Keratinocyte (primary cell): ENCODE data around the gene BCO1. TPM values are rescaled to one million over a fixed set of nuclear protein-coding genes. Genes with fewer than 3 reads are reported as not detected.

Experiments used
- DNase-seq: peaks from one replicate; pipeline ENCODE4 v3.0.0-alpha.2; 2011; ENCODE audit warnings: low read depth, missing footprints, low spot score
- FAIRE-seq: peaks from 2 replicates; lab custom pipeline; 2011; peaks lifted over from hg19 to GRCh38; lab: Jason Lieb, UNC
- H2AFZ ChIP-seq: 2 replicates; pipeline ENCODE4 v1.6.0; 2012; ENCODE audit warnings: low read length, control low read depth, inconsistent platforms; ENCODE audit not compliant: control insufficient read depth
- H3K27ac ChIP-seq: 2 replicates; pipeline ENCODE4 v1.5.1; 2011; ENCODE audit warnings: low read length; ENCODE audit not compliant: control insufficient read depth, insufficient read depth
- H3K27me3 ChIP-seq: 3 replicates; pipeline ENCODE4 v1.6.0; 2011; ENCODE audit warnings: low read length; ENCODE audit not compliant: control insufficient read depth, insufficient read depth; ENCODE audit errors: extremely low read depth
- H3K36me3 ChIP-seq, 2 experiments: 2 replicates in 1 of 2; 3 replicates in 1 of 2; pipeline ENCODE4 v1.5.1; 2011; ENCODE audit warnings: low read length in 2 of 2, mild to moderate bottlenecking in 1 of 2; ENCODE audit not compliant: control insufficient read depth in 2 of 2, insufficient read depth in 2 of 2; ENCODE audit errors: extremely low read depth in 1 of 2
- H3K4me1 ChIP-seq: 3 replicates; pipeline ENCODE4 v1.5.1; 2011; ENCODE audit warnings: low read length; ENCODE audit not compliant: control insufficient read depth, insufficient read depth; ENCODE audit errors: extremely low read depth
- H3K4me2 ChIP-seq: 3 replicates; pipeline ENCODE4 v1.6.0; 2011; ENCODE audit warnings: low read depth, low read length; ENCODE audit not compliant: control insufficient read depth, insufficient read depth; ENCODE audit errors: extremely low read depth
- H3K4me3 ChIP-seq, 3 experiments: fragments of 200-600 bp in 1 of 3; sonication (generic) in 1 of 3; 2 replicates in 2 of 3; 3 replicates in 1 of 3; pipeline ENCODE4 v1.5.1; 2011 to 2016; ENCODE audit warnings: low read length in 3 of 3, mild to moderate bottlenecking in 3 of 3, control low read depth in 2 of 3, inconsistent platforms in 1 of 3, low read depth in 1 of 3, mixed read lengths in 1 of 3, mixed run types in 1 of 3, moderate library complexity in 1 of 3; ENCODE audit not compliant: control insufficient read depth in 2 of 3, insufficient read depth in 2 of 3; ENCODE audit errors: extremely low read depth in 1 of 3
- H3K79me2 ChIP-seq: 2 replicates; pipeline ENCODE4 v1.6.0; 2012; ENCODE audit warnings: low read length; ENCODE audit not compliant: control insufficient read depth, insufficient read depth
- H3K9ac ChIP-seq: 3 replicates; pipeline ENCODE4 v1.6.0; 2011; ENCODE audit warnings: low read length; ENCODE audit not compliant: control insufficient read depth, insufficient read depth; ENCODE audit errors: extremely low read depth
- H3K9me1 ChIP-seq: 3 replicates; pipeline ENCODE4 v1.6.0; 2011; ENCODE audit warnings: low read length; ENCODE audit not compliant: control insufficient read depth, insufficient read depth; ENCODE audit errors: extremely low read depth
- H3K9me3 ChIP-seq: 2 replicates; pipeline ENCODE4 v1.5.1; 2012; ENCODE audit warnings: low read depth, low read length; ENCODE audit not compliant: control insufficient read depth
- H4K20me1 ChIP-seq: 3 replicates; pipeline ENCODE4 v1.6.0; 2011; ENCODE audit warnings: low read length; ENCODE audit not compliant: control insufficient read depth, insufficient read depth; ENCODE audit errors: extremely low read depth
- CTCF ChIP-seq, 3 experiments: IDR thresholded peaks in 1 of 3; conservative IDR thresholded peaks in 1 of 3; optimal IDR thresholded peaks in 1 of 3; 2 replicates in 2 of 3; 3 replicates in 1 of 3; pipeline versions ENCODE3 to v1.5.1; 2011; ENCODE audit warnings: low read length in 3 of 3, mild to moderate bottlenecking in 3 of 3, moderate library complexity in 2 of 3, control low read depth in 1 of 3, inconsistent platforms in 1 of 3; ENCODE audit not compliant: insufficient read depth in 2 of 3; ENCODE audit errors: extremely low read depth in 1 of 3
- EZH2 ChIP-seq: IDR thresholded peaks from one replicate; pipeline ENCODE4 v1.6.1; 2012; ENCODE audit warnings: inconsistent platforms, mild to moderate bottlenecking, low read length, moderate library complexity
- dilution Hi-C: fragments of 300-500 bp; cut with MboI; formaldehyde crosslinking; loops from one replicate; pipeline ENCODE4 v1.7.0; 2020; ENCODE audit warnings: low sequenced_read_pairs; ENCODE audit not compliant: extremely low pct_ligation_motif_present
- polyA plus RNA-seq, 5 experiments: library from polyadenylated mRNA; depleted of rRNA in 3 of 5; stranded (reverse) in 3 of 5; stranded (forward) in 1 of 5; unstranded in 1 of 5; fragments of >200 nt; gene quantifications; 1 replicate in 1 of 5; 2 replicates in 3 of 5; 3 replicates in 1 of 5; pipeline versions ENCODE4 v1.2.1 to v1.2.3, GENCODE V29; 2011 to 2012; ENCODE audit warnings: missing spikeins in 2 of 5, low read depth in 1 of 5, low replicate concordance in 1 of 5

BCO1 gene
- polyA plus RNA-seq, 1 donor (not counting 4 experiments of a cell fraction or from before 2014, with no cell fraction given), result 0.07 TPM

- FAIRE-seq (no peak), DNase-seq (peak; percentile 66)
- dilution Hi-C loops, result no loop called here
- Histone ChIP-seq H4K20me1 (no peaks in the 10 kb centered on the region), H3K27me3 (no peaks in the 10 kb centered on the region), H3K4me3 (peak within 1 kb of the TSS; percentile 78 to 98 (median 98)), H2AFZ (peak within 1 kb of the TSS; percentile 98), H3K9ac (peak within 1 kb of the TSS; percentile 84), H3K27ac (peak within 1 kb of the TSS; percentile 80), H3K9me1 (no peaks in the 10 kb centered on the region), H3K36me3 (no peaks in the 10 kb centered on the region), H3K4me2 (peak within 1 kb of the TSS; percentile 97), H3K4me1 (peaks cover 23% of the 10 kb centered on the region), H3K79me2 (peaks cover 53% of the 10 kb centered on the region), H3K9me3 (no peaks in the 10 kb centered on the region)
- no peak for TF ChIP-seq CTCF (optimal IDR thresholded peaks at IDR 0.05 in 1 of 3, IDR thresholded peaks at IDR 0.05 in 1 of 3, conservative IDR thresholded peaks at IDR 0.05 in 1 of 3; ENCODE audit: extremely low read depth in 1 of 3, insufficient read depth in 2 of 3, low read length in 3 of 3)
- TF ChIP-seq EZH2, result no peak
Observed at GRCh38 chr16:81314603-81315270, 76.2 kb downstream of the BCO1 start, which contains the start of gene GAN. GAN (plus strand) TSS chr16:81314962; CDS start chr16:81315114, 152 bp downstream.

- Histone ChIP-seq H3K9ac (peak overlapping the region; percentile 84), H3K27me3 (no peaks in the 10 kb centered on the region), H3K9me1 (no peaks in the 10 kb centered on the region), H3K9me3 (no peaks in the 10 kb centered on the region), H3K4me1 (peaks cover 29% of the 10 kb centered on the region), H2AFZ (peak overlapping the region; percentile 83), H3K79me2 (peaks cover 61% of the 10 kb centered on the region), H4K20me1 (no peaks in the 10 kb centered on the region), H3K27ac (peak overlapping the region; percentile 80), H3K4me3 (peak overlapping the region; percentile 78 to 98 (median 98)), H3K4me2 (peak overlapping the region; percentile 97), H3K36me3 (no peaks in the 10 kb centered on the region)
- FAIRE-seq (no peak), DNase-seq (no peak)
- TF ChIP-seq EZH2 (no peak), CTCF (optimal IDR thresholded peaks at IDR 0.05 in 1 of 3, IDR thresholded peaks at IDR 0.05 in 1 of 3, conservative IDR thresholded peaks at IDR 0.05 in 1 of 3; ENCODE audit: extremely low read depth in 1 of 3, insufficient read depth in 2 of 3, low read length in 3 of 3) (peak; percentile 10 to 34 (median 32))
- dilution Hi-C loops, result no loop called here
Observed at GRCh38 chr16:81315271-81316175, 77.0 kb downstream of the BCO1 start.
